ENCODE data around the gene CYP4F22. TPM values are rescaled to one million over a fixed set of nuclear protein-coding genes. Genes with fewer than 3 reads are reported as not detected.

The CYP4F22 gene
- total RNA-seq, 1 donor from 2014 or later = not detected

GRCh38 chr19:15536350-15536749, 28.0 kb downstream of the CYP4F22 start:
- TF ChIP-seq, protein P1, sequence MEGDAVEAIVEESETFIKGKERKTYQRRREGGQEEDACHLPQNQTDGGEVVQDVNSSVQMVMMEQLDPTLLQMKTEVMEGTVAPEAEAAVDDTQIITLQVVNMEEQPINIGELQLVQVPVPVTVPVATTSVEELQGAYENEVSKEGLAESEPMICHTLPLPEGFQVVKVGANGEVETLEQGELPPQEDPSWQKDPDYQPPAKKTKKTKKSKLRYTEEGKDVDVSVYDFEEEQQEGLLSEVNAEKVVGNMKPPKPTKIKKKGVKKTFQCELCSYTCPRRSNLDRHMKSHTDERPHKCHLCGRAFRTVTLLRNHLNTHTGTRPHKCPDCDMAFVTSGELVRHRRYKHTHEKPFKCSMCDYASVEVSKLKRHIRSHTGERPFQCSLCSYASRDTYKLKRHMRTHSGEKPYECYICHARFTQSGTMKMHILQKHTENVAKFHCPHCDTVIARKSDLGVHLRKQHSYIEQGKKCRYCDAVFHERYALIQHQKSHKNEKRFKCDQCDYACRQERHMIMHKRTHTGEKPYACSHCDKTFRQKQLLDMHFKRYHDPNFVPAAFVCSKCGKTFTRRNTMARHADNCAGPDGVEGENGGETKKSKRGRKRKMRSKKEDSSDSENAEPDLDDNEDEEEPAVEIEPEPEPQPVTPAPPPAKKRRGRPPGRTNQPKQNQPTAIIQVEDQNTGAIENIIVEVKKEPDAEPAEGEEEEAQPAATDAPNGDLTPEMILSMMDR (IDR thresholded peaks at IDR 0.05; ENCODE audit: unreplicated experiment) = no peak
- no peak for DNase-seq (ENCODE audit: low spot score)
- Mint-ChIP-seq H3K27ac (ENCODE audit: unreplicated experiment) (no peak overlapping the region), H3K4me1 (ENCODE audit: unreplicated experiment) (no peaks in the 10 kb centered on the region), H3K9me3 (ENCODE audit: unreplicated experiment) (peaks cover 29% of the 10 kb centered on the region), H3K36me3 (ENCODE audit: low read depth, unreplicated experiment) (peaks cover 4% of the 10 kb centered on the region), H3K4me3 (ENCODE audit: unreplicated experiment) (no peak overlapping the region), H3K27me3 (ENCODE audit: unreplicated experiment) (peaks cover 5% of the 10 kb centered on the region)

- TF ChIP-seq, protein P1 (IDR thresholded peaks at IDR 0.05; ENCODE audit: unreplicated experiment) = no peak
- no peaks in the 10 kb centered on the region for H3K4me1 Mint-ChIP-seq (ENCODE audit: unreplicated experiment)
- H3K27me3 Mint-ChIP-seq (ENCODE audit: unreplicated experiment) = peaks cover 2% of the 10 kb centered on the region
- peaks cover 4% of the 10 kb centered on the region for H3K36me3 Mint-ChIP-seq (ENCODE audit: low read depth, unreplicated experiment)
- no peak for DNase-seq (ENCODE audit: low spot score)
- H3K4me3 Mint-ChIP-seq (ENCODE audit: unreplicated experiment) = no peak overlapping the region
- H3K27ac Mint-ChIP-seq (ENCODE audit: unreplicated experiment) = no peak overlapping the region
- H3K9me3 Mint-ChIP-seq (ENCODE audit: unreplicated experiment) = peaks cover 38% of the 10 kb centered on the region
Measured at GRCh38 chr19:15538774-15539173, 30.4 kb downstream of the CYP4F22 start.

DNA sequence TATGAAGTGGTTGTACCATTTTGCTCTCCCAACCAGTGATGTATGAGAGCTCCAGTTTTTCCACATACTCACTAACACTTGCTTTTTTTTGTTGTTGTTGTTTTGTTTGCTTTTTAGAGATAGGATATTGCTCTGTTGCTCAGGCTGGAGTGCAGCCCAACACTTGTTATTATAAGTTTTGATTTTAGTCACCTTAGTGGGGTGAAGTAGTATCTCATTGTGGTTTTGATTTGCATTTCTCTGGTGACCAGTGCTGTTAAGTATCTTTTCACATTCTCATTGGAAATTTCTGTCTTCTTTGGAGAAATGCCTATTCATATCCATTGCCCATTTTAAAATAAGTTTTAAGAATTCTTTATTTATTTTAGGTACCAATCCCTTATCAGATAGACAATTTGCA, 31.3 kb downstream of the CYP4F22 start:
- Mint-ChIP-seq H3K27me3 (ENCODE audit: unreplicated experiment) (no peaks in the 10 kb centered on the region), H3K27ac (ENCODE audit: unreplicated experiment) (no peak overlapping the region), H3K4me3 (ENCODE audit: unreplicated experiment) (no peak overlapping the region), H3K9me3 (ENCODE audit: unreplicated experiment) (peaks cover 35% of the 10 kb centered on the region), H3K36me3 (ENCODE audit: low read depth, unreplicated experiment) (peaks cover 1% of the 10 kb centered on the region), H3K4me1 (ENCODE audit: unreplicated experiment) (no peaks in the 10 kb centered on the region)
- DNase-seq (ENCODE audit: low spot score) = no peak
- TF ChIP-seq, protein P1 (IDR thresholded peaks at IDR 0.05; ENCODE audit: unreplicated experiment) = no peak

DNA sequence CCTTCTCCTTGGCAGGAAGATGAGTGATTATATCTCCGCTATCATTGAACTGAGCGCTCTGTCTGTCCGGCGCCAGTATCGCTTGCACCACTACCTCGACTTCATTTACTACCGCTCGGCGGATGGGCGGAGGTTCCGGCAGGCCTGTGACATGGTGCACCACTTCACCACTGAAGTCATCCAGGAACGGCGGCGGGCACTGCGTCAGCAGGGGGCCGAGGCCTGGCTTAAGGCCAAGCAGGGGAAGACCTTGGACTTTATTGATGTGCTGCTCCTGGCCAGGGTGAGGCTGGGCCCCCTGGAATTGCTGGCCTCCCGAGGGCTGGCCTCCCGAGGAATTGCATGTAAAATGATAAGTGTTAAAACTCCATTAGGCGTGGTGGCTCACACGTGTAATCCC, 32.1 kb downstream of the CYP4F22 start:
- H3K27ac Mint-ChIP-seq (ENCODE audit: unreplicated experiment) = no peak overlapping the region
- H3K9me3 Mint-ChIP-seq (ENCODE audit: unreplicated experiment) = peaks cover 27% of the 10 kb centered on the region
- no peak overlapping the region for H3K4me3 Mint-ChIP-seq (ENCODE audit: unreplicated experiment)
- no peak for DNase-seq (ENCODE audit: low spot score)
- TF ChIP-seq, protein P1 (IDR thresholded peaks at IDR 0.05; ENCODE audit: unreplicated experiment) = no peak
- no peaks in the 10 kb centered on the region for H3K27me3 Mint-ChIP-seq (ENCODE audit: unreplicated experiment)
- H3K36me3 Mint-ChIP-seq (ENCODE audit: low read depth, unreplicated experiment) = no peaks in the 10 kb centered on the region
- no peaks in the 10 kb centered on the region for H3K4me1 Mint-ChIP-seq (ENCODE audit: unreplicated experiment)

DNA sequence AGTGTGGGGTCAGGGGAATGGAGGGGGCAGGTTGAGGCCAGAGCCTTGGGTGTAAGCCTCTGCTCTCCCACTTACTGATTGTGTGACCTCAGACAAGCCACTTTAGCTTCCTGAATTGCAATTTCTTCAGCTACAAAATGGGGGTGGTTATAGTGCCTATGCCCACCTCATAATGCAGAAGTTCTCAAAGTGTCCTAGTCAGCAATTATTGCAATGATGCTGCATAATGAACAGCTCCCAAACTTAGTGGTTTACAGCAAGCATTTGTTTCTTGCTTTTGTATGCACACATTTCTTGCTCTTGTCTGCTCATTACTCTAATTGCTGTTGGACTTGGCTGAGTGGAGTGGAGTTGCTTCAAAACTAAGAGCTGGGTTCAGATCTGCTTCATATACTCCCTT, 36.0 kb downstream of the CYP4F22 start:
- Mint-ChIP-seq H3K4me3 (ENCODE audit: unreplicated experiment) (no peak overlapping the region), H3K27ac (ENCODE audit: unreplicated experiment) (no peak overlapping the region), H3K36me3 (ENCODE audit: low read depth, unreplicated experiment) (peaks cover 12% of the 10 kb centered on the region), H3K27me3 (ENCODE audit: unreplicated experiment) (peaks cover 7% of the 10 kb centered on the region), H3K9me3 (ENCODE audit: unreplicated experiment) (peaks cover 24% of the 10 kb centered on the region), H3K4me1 (ENCODE audit: unreplicated experiment) (no peaks in the 10 kb centered on the region)
- no peak for DNase-seq (ENCODE audit: low spot score)
- TF ChIP-seq, protein P1 (IDR thresholded peaks at IDR 0.05; ENCODE audit: unreplicated experiment) = no peak

Data from endothelial cell (in vitro differentiated cells).